Measurements from ENCODE around the gene PRMT1.

PRMT1 gene

GRCh38 chr19:49727217-49728030, 50.4 kb downstream of the PRMT1 start:
- no peak for DNase-seq (ENCODE audit: low spot score)

- no peak for DNase-seq (ENCODE audit: low spot score)
Observed at GRCh38 chr19:49730166-49730565, 53.1 kb downstream of the PRMT1 start.

Data from kidney tubule cell (primary cell).